ENCODE data around the gene SATL1.
"Not testable (repeated sequence)": the region's sequence is repeated elsewhere in the genome, so short reads cannot be mapped to it uniquely, and the experiment has no call there.

SATL1 gene, protein sequence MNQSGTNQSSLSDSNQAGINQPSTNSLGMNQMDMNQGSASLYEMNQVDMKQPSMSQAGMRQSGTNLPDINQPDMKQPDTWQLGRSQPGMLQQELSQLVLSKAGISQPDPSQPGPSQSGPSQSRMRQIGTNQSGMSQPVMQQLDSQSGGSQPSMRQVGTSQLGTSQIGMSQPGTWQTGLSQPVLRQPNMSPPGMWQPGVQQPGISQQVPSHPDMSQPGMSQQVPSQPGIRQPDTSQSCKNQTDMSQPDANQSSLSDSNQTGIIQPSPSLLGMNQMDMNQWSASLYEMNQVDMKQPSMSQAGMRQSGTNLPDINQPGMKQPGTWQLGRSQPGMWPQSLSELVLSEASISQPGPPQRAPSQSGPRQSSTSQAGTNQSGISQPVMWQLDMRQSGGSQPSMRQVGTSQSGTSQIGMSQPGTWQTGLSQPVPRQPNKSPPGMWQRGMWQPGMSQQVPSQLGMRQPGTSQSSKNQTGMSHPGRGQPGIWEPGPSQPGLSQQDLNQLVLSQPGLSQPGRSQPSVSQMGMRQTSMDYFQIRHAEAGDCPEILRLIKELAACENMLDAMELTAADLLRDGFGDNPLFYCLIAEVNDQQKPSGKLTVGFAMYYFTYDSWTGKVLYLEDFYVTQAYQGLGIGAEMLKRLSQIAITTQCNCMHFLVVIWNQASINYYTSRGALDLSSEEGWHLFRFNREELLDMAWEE

DNA sequence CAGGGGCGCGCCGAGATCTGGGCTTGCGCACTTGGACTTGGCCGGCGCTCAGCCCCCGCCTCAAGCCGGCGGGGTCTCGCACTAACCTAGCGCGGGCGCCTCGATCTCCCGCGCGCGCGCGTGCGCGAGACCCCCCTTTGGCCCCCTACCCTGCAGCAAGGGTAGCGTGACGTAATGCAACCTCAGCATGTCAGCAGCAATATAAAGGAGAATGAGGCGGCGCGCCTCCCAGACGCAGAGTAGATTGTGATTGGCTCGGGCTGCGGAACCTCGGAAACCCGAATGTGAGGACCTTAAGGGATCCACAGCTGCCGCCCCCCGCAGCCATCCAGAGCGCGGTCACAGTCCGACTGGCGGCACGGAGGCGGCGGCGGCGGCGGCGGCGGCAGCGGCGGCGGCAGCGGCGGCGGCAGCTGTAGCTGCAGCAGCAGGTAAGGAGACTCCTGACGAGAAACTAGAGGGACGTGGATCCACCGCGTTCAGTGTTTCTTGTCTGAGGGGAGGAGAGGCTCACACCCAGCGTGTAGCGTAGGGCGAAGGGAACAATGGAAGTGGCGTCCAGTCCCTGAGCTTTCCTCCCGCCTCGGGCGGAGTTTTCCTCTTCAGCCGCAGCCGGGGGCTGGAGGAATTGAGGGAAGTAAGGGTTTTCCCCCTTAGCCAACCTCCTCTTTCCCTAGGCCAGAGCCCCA is at the start of gene SATL1, which contains the start of gene ZNF711:
Gene SATL1, minus strand, starts transcription at position 19 of the 689 bp plus-strand sequence. CDS start 134,811 bp downstream, outside the sequence.
Gene ZNF711, plus strand, starts transcription at position 231 of the 689 bp plus-strand sequence. CDS start 3,582 bp downstream, outside the sequence.
- DNase-seq (ENCODE audit: low spot score): no peak

DNA sequence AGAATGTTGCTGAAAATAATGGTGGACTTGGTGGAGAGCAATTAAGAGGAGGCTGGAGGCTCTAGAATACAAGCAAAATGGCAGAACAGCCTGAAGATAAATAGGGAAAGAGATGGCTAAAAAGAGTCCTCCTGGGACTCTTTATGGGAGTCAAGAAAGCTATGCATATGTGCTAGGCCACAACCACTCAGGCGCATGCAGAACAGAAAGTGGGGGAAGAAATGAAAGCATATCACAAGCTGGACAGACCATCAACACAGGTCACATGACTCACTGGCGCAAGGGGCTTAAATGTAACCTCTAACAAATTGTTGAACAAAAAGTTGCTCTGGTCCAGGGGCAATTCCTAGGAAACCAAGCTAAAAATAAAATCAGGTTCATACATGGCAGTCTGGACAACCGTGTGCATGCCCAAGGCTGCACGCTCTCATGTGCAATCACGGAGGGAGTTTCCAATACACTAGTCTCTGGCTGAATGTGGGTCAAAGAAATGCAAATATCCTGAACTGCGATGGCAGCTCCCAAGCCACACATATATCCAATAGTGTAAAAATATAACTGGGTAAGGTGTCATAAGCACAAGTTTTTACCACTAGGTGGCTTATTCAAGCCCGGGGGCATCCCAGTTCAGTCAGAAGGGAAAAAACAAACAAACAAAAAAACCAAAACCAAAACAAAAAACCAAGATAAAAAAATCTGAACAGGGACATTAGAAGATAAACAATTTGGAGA is 45.6 kb upstream of the SATL1 start:
- DNase-seq (ENCODE audit: low spot score): no peak

DNA sequence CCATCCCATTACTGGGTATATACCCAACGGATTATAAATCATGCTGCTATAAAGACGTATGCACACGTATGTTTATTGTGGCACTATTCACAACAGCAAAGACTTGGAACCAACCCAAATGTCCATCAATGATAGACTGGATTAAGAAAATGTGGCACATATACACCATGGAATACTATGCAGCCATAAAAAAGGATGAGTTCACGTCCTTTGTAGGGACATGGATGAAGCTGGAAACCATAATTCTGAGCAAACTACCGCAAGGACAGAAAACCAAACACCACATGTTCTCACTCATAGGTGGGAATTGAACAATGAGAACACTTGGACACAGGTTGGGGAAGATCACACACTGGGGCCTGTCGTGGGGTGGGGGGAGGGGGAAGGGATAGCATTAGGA is 41.7 kb upstream of the SATL1 start:
- not testable (repeated sequence) for DNase-seq (ENCODE audit: low spot score)

DNA sequence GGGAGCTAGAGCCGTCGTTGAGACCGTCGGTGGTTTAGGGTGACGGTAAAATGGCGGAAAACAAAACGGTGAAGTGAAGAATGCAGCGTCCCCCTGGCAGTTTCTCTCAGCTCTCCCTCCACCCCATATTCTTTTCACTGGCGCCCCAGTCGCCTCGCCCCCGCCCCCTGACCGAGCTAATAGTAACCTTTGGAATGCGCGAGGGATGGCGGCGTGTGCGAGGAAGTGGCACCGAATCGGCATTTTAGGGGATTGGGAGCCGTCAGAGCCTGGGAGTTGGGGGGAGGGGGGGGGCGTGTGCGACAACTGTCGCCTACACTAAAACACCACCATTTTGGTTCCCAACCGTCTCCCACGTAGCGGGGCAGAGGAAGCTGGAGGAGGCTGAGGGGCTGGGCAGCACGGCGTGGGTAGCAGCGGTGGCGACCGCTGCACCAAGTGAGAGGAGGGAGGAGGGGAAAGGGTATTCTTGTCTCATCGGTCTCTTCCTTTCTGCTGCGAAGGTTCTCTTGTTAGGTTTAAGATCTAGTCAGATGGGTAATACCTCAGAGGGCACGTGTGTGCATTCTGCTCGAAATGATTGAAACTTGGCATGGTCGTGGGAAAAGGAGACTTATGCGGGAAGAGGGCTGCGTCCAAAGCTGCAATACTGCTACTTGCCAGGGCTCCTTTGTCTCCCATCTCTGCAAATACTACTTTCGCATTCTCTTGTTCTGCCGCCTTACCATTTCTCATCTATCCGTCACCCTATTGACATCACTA is 1.1 kb upstream of the SATL1 start:
- DNase-seq (ENCODE audit: low spot score): no peak

DNA sequence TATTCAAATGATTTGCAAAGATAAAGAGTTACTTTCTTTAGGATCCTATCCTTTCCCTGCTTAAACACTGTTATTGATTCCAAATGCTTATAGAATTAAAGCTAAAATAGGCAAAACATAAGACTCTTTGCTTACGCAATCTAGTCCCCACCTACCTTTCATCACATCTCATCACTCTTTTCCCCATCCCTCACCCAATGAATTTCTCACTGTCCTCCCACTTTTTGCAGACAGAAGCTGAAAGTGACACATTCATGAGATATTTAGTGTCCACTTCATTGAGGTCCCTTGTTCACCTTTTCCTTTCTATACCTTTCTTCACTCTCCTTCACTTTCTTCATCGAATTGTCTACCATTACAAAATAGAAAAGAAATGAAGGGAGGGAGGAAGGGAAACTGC is 424 bp downstream of the SATL1 start:
- DNase-seq (ENCODE audit: low spot score): no peak

DNA sequence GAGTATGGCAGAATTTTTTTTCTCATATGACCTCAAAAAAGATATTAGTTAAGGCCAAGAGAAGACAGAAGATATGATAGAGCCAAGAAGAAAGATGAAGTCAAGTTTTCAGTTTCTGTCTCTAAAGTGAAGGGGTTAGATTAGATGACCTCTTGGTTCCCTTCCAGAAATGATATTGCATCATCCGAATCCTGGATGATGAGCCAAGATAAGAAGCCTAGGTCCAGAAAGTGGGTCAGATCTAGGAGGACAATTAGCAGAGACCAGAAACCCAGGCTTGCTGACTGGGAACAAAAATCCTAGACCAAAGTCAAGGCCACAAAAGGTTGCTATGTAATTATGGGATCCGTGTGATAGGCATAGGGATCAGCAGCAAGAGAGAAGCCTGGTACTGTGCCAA is 20.2 kb downstream of the SATL1 start:
- no peak for DNase-seq (ENCODE audit: low spot score)

DNA sequence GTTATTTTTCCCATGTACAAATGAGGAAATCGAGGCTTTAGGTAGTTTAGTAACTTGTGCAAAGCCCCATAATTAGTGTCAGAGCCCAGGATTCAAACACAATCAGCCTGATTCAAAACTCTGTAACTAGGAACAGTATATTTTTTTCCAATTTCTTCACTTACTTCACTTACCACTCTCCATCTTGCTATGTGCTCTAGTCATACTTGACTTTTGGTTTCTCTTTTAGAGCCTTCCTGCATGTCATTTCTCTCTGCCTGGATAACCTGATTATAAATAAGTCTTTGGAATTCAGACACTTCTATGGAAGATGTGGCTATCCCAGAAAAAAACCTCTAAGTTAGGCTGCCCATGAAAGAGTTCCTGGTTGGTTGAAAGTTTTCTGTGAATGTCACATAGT is 22.2 kb downstream of the SATL1 start:
- DNase-seq (ENCODE audit: low spot score): no peak

DNA sequence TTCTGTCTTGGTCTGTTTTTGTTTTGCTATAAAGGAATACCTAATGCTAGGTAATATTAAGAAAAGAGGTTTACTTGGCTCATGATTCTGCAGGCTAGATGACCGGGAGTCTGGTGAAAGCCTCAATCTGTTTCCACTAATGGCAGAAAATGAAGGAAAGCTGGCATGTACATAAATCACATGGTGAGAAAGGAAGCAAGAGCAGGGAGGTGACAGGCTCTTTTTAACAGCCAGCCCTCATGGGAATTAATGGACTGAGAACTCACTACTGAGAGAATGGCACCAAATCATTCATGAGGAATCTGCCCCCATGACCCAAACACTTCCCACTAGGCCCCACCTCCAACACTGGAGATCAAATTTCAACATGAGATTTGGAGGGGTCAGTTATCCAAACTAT is 27.6 kb downstream of the SATL1 start:
- DNase-seq (ENCODE audit: low spot score): no peak

DNA sequence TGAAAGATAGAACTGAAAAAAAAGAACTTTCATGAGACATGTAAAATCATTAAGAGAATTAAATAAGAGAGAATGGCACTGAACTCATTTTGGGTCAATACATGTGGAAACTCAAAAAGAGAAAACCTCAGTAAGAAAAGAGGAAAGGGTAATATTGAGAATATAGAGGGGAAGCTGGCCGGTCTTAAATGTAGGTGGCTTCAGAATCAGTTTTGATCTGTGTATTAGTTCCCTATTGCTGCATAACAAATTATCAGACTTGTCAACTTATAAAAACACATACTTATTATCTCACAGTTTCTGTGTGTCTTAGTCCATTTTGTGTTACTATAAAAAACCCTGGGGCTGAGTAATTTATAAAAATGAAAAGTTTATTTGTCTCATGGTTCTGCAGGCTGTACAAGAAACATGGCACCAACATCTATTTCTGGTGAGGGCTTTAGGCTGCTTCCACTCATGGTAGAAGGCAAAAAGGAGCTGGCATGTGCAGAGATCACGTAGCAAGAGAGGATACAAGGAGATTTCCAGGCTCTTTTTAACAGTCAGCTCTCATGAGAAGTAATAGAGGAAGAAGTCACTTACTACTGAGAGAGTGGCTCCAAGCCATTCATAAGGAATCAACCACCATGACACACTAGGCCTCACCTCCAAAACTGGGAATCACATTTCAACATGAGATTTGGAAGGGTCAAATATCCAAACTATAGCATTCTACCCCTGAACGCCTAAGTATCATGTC is 29.6 kb downstream of the SATL1 start:
- DNase-seq (ENCODE audit: low spot score): no peak

DNA sequence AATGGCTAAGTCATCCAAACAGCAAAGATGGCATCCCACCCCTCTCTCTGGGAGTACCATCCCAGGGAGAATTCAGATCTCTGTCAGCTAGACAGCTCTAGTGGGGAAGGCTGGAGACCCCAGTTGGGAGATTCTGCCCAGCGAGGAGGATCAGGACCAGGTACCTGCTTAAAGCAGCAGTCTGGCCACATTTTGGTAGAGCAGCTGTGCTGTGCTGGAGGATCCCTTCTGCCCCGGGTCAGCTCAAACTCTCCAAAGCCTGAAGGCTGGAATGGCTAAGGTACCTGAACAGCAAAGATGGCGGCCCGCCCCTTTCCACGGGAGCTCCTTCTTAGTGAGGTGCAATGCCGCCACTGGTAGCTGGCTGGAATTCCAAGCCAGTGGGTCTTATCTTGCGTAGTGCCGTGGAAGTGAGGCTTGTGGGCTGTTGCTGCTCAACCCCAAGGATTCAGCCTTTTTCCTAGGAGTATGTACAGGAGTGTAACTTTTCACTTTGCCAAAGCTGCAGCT is 40.1 kb downstream of the SATL1 start:
- DNase-seq (ENCODE audit: low spot score): no peak

DNA sequence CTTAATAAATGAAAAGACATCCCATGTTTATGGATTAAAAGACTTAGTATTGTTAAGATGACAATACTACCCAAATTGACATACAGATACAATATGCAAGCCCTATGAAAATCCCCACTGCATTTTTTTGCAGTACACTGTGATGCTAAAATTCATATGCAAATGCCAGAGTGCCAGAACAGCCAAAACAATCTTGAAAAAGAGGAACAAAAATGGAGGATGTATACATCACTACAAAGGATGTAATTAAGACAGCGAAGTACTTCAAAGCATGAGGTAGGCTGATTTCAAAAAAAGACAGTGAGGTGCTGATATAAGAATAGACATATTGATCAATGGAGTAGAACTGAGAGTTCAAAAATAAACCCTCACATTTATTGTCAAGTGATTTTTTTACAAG is 47.3 kb downstream of the SATL1 start:
- no peak for DNase-seq (ENCODE audit: low spot score)

DNA sequence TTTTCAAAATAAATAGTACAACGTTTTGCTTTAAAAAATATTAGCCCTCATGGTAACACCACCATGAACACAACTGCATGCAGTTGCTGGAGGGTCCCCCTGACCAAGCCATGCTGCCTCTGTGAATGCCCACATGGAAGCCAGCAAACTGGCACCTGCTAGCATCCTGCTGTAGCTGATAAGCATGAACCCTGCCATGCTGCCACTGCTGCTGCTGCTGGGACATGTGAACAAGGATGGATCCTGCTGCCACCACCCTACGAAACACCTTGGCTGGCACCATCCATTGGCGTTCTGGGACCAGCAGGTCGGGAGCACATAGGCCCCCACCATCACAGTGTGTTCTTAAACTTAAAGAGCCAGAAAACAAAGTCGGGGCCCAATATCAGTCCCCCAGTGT is 83.9 kb downstream of the SATL1 start:
- no peak for DNase-seq (ENCODE audit: low spot score)

DNA sequence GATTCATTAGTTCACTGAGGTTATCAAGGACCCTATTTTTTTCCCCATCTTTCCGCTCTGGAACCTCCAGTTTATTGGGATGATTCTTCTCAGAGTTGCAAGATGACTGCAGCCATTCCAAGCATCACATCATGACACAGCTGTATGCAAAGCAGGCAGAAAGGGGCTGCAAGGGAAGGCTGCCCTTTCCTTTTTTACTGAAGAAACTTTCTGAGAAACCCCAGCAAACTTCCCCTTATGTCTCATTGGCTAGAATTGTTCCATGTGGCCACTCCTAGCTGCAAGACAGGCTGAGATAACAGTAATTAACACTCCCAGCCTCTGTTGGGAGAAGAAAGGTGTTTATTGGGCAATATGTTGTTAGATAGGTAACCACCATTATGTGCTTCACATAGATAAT is 102.6 kb downstream of the SATL1 start:
- DNase-seq (ENCODE audit: low spot score): no peak

DNA sequence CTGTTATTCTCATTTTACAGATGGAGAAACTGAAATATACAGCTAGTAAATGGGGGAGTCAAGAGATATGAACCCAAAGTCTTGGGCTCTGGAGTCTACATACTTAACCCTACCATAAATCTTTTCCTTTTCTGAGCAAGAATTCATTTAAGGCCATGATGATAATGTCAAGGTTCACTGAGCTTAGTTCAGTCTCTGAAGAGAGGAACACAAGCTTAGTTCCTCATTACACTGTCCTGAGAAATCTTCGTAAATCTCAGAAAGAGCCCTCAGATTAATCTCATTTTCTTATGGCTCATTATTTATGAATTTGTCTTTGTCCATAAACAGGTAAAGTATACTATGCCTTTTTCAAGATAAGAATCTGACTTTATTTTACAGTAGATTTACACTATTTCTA is 104.2 kb downstream of the SATL1 start:
- DNase-seq (ENCODE audit: low spot score): no peak

DNA sequence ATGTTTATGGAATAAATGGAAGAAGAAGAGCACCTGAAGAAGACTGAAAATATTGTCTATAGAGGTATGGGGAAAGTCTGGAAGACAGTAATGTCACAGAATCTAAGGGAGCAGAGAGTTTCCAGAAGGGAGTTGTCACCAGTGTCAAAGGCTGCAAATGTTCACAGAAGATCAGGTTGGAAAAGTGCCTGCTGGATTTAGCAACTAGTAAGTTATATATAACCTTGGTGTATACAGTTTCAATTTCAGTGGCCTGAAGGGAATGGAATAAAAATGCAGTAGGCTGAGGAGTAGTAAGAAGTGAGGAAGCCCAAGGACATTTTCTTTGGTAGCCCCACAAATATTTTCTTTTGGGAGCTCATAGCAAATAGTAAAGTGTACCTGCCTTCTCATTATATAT is 107.2 kb downstream of the SATL1 start:
- no peak for DNase-seq (ENCODE audit: low spot score)

DNA sequence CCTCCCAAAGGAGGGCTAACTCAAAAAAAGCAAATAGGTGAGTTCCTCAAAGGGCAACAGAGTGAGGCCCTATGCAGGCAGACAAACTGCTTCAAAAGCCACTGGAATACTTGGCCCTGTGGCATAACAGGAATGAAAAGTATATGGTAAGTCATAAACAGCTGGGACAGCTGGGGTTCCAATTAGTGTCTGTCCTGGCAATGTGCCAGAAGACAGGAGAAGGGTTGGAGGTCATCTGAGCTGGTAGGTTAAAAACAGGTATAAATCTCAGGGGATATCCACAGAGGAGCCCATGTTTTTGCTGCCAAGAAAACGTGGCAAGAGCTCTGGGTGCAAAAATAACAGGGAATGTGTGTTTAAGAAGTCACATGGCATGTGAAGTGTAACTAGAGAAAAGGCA is 128.3 kb downstream of the SATL1 start:
- DNase-seq (ENCODE audit: low spot score): no peak

DNA sequence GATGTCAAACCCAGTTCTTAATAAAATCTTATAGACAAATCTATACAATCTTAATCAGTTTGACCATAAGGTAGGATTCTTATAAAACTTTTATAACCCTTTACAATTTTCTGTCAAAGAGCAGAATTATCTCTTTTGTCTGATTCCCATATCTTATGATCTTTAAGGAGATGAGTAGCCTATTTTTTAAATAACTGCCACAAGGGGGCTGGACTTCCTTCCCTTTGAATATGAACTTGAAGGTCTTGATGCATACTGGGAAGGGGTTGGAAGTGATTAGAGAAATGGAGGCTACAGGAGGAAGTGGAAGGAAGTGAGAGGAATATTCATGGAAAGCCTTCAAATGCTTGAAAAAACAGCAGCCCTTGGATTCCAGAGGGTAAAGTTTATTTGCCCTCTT is 128.8 kb downstream of the SATL1 start:
- DNase-seq (ENCODE audit: low spot score): no peak

DNA sequence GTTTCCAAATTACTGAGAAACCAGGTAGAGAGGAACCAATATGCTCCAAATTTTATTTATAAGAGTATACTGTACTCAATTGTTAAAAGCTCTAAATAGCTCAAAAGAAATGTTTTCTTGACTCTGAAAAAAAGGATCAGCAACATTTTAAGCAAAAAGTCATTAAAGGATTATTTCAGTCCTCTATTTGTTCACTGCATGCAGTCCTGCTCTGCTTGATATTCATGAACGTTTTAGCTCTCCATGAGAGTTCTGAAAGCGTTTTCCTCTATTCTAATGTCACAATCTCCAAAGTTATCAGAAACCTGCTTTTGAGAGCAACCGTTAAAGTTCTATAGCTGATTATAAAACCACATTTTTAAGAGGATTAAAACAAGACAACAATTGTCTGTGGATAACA is 129.4 kb downstream of the SATL1 start:
- no peak for DNase-seq (ENCODE audit: low spot score)

DNA sequence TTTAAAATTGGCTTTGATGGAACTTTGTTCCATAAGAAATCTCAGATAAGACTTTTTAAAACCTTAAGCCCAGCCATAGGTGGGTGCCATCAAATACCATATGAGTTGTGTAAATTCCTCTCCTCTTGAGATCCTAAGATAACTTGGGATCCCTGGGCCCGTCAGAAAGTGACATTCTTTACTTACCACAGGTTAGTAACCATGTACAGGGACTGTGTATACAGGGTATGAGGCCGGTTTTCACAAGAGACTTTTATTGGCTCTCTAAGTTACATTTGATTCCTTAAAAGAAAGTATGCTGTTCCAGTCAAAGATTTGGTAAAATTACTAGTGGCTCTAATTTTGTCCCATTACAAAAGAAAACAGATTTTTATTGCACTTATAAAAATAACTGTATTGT is 129.8 kb downstream of the SATL1 start:
- no peak for DNase-seq (ENCODE audit: low spot score)

DNA sequence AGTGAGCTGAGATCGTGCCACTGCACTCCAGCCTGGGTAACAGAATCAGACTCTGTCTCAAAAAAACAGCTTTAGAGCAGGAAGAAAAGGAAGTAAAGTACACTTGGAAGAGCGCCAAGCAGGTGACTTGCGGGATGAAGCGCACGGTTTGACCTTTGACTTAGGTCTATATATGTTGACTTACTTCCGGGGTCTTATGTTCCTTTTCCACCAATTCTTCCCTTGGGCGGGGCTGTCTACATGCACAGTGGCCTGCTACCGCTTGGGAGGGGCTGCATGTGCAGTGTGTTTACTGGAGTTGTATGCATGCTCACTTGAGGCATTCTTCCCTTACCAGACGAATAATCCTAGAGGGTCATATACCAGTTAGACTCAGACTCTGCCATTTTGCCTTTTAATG is 131.3 kb downstream of the SATL1 start:
- DNase-seq (ENCODE audit: low spot score): no peak

DNA sequence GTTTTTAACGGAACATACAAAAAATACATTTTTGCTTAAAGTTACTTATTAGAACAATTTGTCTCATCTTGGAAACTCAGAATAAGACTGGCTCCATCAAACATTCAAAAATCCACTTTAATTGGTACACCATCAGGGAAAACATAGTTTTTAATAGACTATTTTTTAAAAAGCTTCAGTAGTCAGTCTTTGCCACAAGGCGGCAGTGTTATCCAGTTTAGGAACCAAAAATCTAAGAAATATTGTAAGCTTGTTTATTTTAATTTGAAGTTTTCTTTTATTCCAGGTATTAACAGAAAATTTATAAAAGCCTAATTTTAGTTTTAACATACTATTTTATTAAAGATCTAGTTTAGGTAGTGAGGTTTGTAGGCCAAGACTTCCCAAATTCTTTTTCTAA is 132.2 kb downstream of the SATL1 start:
- no peak for DNase-seq (ENCODE audit: low spot score)
